HG02970 (cell line): Measurements from ENCODE around the gene GABRP.

Experiments used
- ATAC-seq: cut with Tn5 transposase; IDR thresholded peaks from one replicate; pipeline ENCODE4 v1.9.1; 2021; ENCODE audit warnings: mild to moderate bottlenecking, moderate library complexity, moderate number of reproducible peaks; ENCODE audit not compliant: unreplicated experiment, low FRiP score

Gene GABRP, protein sequence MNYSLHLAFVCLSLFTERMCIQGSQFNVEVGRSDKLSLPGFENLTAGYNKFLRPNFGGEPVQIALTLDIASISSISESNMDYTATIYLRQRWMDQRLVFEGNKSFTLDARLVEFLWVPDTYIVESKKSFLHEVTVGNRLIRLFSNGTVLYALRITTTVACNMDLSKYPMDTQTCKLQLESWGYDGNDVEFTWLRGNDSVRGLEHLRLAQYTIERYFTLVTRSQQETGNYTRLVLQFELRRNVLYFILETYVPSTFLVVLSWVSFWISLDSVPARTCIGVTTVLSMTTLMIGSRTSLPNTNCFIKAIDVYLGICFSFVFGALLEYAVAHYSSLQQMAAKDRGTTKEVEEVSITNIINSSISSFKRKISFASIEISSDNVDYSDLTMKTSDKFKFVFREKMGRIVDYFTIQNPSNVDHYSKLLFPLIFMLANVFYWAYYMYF

DNA sequence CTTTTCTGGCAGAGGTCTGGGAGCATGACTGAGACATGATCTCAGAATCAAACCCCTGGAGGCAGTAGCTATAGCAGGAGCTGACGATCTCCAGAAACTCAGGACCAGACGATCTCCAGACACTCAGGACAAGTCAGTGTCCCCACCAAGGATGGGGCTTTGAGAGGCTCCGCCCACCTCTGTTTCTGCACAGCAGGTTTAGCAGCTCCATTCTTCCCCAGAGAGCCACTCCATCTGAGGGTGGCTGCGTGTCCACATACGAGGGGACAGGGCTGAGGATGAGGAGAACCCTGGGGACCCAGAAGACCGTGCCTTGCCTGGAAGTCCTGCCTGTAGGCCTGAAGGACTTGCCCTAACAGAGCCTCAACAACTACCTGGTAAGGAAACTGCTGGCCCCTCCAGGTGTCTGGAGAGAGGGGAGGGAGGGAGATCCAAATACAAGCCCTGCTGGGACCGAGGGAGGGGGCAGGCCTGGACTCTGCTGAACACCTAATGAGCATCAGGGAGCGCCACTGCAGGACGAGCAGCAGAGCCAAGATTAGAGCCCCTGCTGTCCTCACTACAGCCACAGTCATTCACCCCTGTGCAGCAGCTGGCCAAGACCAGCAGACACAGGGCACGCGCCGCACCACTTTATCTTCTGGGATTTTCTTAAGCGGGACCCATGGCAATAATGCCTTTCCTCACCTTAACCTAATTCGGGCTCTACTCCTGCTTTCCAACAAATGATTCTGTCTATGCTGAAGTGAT lies at the start of gene GABRP:
Gene GABRP (plus strand): TSS at position 228 of the 750 bp plus-strand sequence. CDS start 4,891 bp downstream, outside the sequence.
- no peak for ATAC-seq

DNA sequence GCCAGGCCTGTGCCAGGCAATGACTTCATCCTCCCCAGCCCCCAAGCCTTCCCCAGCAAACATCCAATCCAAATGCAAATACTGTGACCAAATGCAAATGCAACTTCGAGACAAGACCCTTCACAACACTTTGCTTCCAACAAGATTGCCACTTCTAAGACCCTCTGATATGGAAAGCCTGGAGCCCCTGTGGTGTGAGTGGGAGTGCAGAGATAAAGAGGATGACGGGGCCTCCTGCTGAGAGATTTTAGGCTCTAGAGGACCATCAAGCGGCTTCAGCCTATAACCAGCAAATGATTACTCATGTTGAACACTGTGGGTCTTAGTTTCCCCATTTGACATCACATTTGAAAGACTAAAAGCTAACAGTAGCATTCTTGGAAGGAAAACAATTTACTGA lies 46.6 kb upstream of the GABRP start:
- no peak for ATAC-seq

DNA sequence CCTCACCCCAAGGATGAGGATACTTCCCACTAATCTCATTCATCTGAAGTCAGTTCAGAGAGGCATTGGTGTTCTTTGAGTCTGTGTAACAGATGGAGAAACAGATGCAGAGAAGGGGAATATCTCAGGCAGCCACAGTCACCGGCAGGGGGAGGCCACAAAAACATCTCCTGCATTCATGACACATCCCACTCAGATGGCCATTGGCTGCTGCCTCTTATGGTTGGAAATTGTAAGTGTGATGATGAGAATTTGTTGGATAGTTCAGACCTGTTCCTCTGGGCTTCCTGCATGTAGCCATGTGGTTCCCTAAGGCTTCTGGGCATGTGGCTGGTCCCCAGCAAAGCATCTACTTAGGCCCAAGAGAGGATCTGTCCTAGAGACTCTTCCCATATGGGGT lies 45.9 kb upstream of the GABRP start:
- ATAC-seq: no peak

DNA sequence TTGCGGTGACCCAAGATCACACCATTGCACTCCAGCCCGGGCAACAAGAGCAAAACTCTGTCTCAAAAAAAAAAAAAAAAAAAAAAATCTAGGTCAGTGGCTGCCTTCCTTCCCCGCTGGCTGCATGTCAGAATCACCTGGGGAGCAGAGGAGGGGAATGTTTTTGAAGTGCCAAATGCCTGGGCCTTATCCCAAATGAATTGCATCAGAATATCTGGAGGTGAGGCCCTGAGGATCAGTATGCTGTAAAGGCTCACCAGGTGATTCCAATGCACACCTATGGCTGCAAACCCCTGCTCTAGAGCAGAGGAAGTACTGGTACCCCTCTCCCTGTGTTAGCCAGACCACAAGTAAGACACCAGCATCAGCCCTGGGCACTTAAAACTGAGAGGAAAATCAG lies 44.7 kb upstream of the GABRP start:
- no peak for ATAC-seq

DNA sequence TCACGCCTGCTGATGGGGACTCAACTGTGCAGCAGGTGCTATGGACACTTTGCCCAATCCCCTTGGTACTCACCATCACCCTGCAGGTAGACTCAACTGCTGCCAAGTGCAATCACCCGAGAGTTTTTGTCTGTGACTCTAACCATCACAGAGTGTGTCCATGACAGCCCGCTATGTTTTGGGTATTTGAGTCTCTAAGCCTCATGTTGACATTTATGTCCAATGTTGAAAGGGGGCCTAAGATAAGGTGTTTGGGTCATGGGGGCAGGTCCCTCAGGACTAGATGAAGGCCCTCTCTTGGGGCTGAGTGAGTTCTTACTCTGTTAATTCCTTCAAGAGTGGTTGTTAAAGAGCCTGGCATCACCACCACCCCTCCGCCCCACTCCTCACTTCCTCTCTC lies 44.1 kb upstream of the GABRP start:
- no peak for ATAC-seq

DNA sequence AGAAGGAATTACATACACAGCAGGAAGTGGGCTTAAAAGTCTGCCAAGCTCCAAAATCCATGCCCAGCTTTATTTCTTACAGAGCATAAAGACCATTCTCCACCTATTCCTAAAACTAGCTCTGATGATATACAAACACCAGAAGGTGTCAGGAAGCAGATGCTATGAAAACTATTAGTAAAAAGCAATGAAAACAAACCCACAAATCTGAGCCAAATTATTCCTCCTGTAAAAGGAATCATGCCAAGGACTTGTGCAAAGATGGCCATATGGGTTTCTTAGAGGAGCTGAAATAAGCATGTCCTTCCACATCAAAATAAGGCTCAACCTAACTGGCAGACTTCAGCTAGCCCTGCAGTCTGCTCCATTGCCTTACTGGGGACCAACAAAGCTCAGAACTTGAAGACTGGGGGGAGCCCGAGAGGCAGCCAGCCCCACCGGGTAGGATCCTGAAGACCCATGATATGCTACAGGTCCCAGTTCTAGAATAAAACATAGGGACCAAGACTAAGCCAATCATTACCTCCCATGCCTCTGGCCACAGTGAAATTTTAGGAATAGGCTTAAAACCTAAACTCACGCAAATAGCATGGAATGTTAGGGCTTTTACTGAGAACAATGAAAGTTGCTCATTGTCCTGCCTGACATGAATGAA lies 42.8 kb upstream of the GABRP start:
- ATAC-seq: no peak

DNA sequence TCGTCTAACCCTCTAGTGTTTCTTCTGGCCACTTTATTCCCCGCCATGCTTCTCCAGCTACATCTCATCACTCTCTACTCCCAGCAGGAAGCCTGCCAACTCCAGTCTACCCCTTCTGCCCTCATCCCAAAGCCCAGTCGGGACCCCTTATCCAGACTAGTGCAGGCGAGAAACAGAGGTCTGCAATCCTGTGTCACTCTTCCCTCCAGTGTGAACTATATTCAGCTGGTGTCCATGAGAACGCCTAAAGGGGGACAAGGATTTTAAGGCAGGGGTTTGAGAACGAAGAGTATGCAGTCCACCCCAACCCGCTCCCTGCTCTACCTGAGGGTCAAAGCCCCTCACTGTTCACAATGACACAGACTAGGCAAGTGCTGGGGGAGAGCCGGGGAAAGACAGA lies 41.7 kb upstream of the GABRP start:
- no peak for ATAC-seq

DNA sequence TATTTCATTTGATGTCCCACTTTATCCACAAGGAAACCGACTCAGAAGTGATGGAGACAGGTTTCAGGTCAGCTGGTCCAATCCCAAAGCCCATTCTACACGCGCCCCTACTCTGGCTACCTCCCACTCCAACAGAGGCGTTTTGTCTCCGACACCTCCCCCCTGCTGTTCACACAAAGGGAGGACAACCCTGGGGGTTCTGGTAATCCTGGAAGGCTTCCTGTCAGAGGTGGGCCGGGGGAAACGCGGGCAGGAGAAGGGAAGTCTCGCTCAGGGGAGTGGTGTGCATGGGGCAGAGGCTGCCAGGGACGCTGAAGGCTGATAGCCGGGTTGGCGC lies 39.7 kb upstream of the GABRP start:
- no peak for ATAC-seq

DNA sequence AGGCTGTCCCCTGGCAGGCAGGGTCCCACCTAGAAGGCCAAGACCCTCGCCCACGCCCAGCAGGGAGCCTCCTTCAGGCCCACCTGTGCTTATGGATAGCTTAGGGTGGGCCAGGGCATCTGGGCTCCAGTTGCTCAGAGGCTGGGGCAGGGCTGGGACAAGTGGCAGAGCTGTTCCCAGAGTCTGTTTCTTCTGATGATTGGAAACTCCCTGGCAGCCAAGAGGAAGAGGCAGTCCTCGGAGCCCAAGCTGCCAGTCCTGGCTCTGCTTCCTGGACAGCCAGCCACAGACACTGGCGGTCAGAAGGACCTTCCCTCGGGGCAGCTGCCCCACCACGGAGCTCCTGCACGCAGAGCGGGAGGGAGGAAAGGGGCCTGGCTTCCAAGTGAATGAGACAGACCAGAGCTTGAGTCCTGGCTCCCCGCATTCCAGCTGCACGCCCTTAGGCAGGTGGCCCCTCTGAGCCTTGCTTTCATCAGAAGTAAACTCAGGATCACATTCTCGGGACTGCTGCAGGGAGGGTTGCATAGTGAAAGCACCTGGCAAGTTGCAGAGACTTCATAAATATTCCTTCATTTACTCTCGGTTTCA lies 37.9 kb upstream of the GABRP start:
- ATAC-seq: no peak

DNA sequence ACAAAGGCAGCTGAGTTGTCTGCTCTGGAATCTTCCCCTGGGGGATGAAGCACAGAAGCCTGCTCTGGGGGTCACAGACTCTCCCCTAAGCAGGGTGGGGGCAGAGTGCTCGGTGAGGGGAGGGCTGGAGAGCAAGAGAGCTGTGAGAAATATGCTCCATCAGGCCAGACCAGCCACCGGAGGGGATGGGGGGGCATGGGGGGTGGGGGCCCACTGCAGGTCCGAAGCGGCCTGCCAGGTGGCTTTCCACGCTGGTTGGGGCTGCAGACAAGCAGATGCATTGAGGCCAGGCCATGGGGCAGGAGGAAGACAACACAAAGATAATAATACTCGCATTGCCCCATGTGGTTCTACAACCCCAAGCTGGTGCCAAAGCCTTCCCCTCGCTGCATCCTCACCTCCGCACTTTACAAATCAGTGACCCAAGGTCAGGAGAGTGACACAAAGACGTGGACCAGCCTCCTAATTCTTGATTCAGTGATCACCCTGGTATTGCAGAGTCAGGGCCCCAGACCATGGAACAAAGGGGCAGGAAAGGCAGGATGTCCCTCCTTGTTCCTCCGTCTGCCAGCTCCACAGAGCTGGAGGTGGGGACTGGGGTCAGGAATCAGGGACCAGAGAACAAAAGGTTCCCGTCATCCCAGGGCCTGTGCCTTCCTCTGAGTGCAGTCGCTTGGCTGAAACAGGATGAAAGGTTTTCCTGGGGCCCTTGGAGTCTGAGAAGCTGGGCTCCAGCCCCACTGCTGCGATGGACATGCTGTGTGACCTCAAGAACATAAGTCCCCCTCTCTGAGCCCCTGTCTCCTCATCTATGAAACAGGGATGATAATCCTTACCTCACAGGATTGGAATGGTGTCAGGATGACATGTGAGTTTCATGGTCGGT lies 37.2 kb upstream of the GABRP start:
- no peak for ATAC-seq

DNA sequence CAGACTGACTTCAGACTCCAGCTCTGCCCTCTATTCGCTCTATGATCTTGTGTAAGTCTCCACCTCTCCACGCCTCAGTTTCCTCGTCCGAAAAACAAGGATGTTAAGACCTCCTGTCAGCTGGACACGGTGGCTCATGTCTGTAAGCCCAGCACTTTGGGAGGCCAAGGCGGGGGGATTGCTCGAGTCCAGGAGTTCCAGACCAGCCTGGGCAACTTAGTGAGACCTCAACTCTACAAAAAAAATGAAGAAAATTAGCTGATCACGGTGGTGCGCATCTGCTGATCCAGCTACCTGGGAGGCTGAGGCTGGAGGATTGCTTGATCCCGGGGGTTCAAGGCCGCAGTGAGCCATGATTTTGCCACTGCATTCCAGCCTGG lies 36.6 kb upstream of the GABRP start:
- ATAC-seq: no peak

DNA sequence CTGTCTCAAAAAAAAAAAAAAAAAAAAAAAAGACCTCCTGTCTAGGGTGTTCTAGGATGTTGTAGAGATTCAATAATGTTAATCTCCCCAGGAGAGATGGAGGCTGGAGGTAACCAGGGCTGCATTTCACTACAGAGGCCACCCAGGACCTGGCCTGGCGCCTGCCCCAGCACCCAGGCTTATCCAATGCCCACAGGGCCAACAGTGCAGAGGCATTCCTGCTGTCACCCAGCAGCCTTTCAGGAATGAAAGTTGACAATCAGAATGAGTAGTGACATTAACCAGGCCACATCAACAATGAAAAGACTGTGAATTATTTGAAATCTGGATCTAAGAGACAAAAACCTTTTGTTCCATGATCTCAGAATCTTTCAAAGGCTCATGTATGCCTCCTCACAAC lies 36.2 kb upstream of the GABRP start:
- ATAC-seq: no peak

DNA sequence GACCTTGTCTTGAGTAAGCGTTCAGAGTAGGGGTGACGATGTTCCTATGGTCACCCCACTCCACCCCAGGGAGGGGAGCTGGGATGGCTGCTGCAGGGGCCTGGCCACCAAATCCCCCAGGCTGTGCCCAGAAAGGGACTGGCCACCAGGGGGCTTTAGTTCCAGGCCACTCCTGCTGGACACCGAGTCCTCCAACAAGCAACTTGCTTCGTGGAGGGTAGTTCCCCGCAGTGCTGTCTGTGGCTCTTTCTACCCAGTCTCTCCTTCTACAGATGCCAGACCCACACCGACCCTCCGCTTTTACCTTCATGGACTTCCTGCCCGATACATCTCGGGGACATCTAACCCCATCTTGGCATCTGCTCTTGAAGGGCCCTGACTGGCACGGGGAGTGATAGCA lies 35.7 kb upstream of the GABRP start:
- ATAC-seq: no peak

DNA sequence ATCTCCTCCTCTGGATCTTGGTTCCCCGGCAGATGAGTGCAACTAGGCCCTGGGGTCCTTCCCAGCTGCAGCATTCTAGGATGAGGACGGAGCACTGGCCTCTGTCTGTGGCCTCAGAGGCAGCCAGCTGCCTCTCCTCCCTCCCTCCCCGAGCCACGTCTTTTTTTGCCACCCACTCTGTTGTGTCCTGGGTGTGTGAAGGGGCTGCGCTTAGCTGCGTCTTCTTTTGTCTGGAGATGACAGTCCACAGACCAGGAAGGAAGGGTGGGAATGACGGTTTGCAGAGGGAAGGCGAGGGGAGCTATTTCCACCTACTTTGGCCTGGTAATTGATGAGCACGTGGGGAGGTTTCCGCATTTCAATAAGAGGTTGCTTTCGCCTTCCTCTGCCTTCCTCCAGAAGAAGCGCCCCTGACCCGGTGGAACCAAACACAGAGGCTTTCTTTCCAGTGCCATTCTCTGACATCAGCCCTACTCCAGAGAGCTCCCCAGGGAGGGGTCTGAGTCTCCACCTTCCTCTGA lies 34.5 kb upstream of the GABRP start:
- no peak for ATAC-seq

DNA sequence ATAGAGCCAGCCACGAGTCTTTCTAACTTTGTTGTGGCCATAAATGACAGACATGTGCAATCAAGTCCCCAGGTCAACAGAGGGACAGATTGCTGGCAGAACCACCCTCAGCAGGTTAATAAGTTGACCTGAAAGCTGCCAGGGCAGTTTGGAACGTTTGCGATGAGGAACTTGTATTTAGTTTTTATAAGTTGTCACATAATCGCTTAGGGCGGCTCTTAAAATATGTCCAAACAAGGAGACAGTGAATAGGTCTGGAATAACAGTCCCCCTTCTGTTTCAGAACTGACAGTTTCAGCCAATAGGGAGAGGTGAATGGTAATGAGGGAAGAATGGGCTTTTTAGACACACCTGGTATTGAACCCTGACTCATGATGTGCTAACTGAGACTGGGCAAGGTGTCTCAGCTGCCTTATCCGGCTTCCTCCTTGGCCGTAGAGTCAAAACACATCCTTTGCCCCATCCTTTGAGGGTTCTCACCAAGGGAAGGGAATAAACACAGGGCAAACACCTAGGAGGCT lies 33.6 kb upstream of the GABRP start:
- no peak for ATAC-seq

DNA sequence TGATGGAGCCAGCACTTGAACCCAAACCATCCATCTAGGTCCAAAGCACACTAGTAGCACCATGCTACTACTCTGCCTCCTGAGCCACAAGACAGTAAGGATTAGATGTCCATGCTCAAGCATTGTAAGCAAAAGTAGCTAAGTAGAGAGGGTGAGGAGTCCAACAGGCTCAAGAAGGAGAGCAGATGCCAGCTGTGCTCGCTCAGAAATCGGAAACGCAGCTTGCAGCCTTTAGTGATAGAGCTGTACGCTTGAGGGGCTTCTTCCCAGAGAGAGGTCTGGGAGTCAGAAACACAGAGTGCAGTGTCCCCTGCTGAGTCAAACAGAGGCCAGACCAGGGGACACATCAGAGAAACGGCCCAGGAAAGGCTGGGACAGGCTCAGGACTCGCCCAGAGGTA lies 32.7 kb upstream of the GABRP start:
- no peak for ATAC-seq

DNA sequence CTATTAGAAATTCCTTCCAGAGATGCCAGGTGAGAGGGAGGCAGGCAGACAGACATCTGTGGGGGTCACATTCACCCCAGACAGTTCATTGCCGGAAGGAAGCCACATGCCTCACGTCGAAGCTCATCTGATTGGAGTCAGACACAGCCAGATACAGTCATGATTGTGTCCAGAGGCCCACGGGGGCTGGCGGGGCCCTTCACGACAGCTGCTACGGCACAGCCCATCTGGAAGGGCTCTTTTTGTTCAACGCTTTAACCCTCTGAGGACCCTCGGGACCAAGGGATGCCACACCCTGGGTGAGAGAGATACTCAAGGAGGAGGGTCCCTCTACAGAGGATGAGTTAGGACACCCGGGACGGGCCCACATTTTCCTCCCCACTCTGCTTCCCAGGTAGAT lies 31.9 kb upstream of the GABRP start:
- ATAC-seq: no peak

DNA sequence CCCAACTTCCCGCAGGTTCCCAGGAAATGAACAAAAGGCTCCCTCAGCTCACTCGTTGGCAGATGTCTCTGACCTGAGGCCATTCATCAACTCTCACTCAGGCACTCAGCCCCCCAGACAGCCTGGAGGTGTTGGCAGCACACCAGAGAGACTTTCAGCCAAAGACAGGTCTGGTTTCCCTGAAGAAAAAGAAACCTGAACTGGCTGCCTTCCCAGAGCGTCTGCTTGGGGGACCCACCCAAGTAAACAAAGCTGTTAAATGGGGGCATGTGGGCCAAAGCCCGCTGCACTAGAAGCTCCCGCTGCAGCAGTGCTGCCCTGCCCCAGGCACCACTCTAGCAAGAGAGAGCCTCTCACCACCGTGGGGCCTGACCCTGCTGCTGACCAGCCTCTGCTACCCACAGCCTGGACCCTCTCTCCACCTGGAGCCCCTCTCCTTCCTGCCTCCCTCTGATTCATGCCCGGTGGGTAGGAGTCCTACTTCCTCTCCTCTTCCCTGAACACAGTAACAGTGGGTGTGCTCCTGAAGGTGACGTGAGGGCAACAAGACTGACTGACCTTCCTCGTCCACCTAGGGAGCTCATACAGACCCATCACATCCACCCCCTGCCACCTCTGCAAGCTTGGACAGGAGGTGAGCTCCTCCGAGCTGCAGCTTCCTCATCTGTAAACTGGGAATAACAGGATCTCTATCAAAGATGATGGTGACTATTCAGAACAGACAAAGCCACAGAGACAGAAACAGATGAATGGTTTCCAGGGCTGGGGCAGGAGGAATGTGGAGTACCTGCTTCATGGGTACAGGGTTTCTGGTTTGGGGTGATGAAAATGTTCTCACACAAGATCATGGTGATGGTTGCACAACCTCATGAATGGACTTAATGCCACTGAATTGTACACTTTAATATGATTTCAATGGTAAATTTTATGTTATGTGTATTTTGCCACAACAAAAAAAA lies 31.0 kb upstream of the GABRP start:
- ATAC-seq: no peak

DNA sequence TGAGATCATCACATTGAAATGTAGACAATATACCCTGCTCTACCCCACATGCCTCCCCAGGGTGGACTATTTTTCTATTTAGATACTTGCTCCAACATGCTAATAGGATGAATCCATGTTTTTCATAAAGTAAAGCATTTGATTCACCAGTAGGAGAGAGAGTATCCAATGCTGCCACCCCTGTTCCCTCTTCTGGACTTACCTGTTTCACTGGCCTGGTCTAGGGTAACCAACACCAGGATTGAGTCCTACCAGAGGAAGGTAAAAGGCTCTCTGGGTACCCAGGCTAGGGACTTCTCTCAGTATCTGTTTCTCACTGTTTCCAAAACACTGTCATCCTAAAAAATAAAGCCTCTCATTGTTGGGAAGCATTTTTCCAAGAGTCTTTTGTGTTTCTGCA lies 30.2 kb upstream of the GABRP start:
- no peak for ATAC-seq
